Nephron (organoid): ENCODE data around the gene FAM20C.
A peak's percentile ranks its signal among the peaks of the same experiment; 100 is the strongest.

ENCODE experiments used
- H3K27ac Mint-ChIP-seq, 3 experiments: 2 replicates each; pipeline ENCODE4 v1.8.0; 2020; ENCODE audit warnings: mixed read lengths in 3 of 3, mild to moderate bottlenecking in 2 of 3, moderate library complexity in 1 of 3
- H3K27me3 Mint-ChIP-seq: 2 replicates; pipeline ENCODE4 v1.8.0; 2021; ENCODE audit warnings: low read depth, mild to moderate bottlenecking, moderate library complexity, mixed read lengths
- H3K36me3 Mint-ChIP-seq: 2 replicates; pipeline ENCODE4 v1.8.0; 2020; ENCODE audit warnings: low read depth, mixed read lengths
- H3K4me1 Mint-ChIP-seq: 2 replicates; pipeline ENCODE4 v1.8.0; 2020; ENCODE audit warnings: mixed read lengths
- H3K4me3 Mint-ChIP-seq, 3 experiments: 2 replicates each; pipeline ENCODE4 v1.8.0; 2020; ENCODE audit warnings: mild to moderate bottlenecking in 3 of 3, mixed read lengths in 3 of 3, moderate library complexity in 2 of 3
- H3K9me3 Mint-ChIP-seq: 2 replicates; pipeline ENCODE4 v1.8.0; 2020; ENCODE audit warnings: mixed read lengths
- CTCF ChIP-seq, 3 experiments: fragments of 200-600 bp; sonication (generic); IDR thresholded peaks; one replicate each; pipeline ENCODE4 v1.5.0; 2021; ENCODE audit warnings: antibody characterized with exemption in 3 of 3; ENCODE audit not compliant: unreplicated experiment in 3 of 3

Gene FAM20C

DNA sequence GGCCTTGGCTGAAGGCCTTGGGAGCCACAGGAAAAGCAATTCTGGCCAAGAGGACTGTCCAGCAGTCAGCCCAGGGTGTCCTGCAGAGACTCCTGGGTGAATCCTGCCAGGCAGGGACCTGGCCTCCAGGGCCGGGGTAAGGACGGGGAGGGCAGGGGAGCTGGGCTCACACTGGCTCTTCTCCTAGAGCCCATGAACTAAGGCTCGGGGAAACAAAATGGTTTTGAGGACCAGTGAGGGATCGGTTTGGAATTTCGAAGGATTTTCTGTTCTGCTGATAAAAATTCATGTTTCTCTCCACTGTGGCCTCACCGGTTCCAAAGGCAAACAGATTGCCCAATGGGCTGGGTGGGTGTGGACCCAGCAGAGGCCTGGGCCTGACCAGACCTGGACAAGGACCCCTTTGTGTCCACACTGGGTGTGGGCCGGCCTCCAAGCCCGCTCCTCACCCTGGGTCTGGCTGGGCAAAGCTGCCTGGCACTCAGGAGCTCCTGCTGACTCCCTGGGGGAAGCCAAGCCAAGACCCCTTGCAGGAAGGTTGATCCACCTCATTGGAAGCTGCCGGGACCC is 27.3 kb downstream of the FAM20C start:
- Mint-ChIP-seq H3K27ac (no peak overlapping the region), H3K9me3 (no peaks in the 10 kb centered on the region), H3K36me3 (peaks cover 14% of the 10 kb centered on the region), H3K4me3 (no peak overlapping the region), H3K27me3 (peaks cover 5% of the 10 kb centered on the region), H3K4me1 (peaks cover 29% of the 10 kb centered on the region)
- no peak for TF ChIP-seq CTCF (IDR thresholded peaks at IDR 0.05; ENCODE audit: unreplicated experiment in 3 of 3)

- peak; percentile 13 to 38 (median 22) for TF ChIP-seq CTCF (IDR thresholded peaks at IDR 0.05; ENCODE audit: unreplicated experiment in 3 of 3)
- Mint-ChIP-seq H3K36me3 (peaks cover 14% of the 10 kb centered on the region), H3K27ac (peak overlapping the region in 2 of 3 experiments; percentile 37 to 42), H3K4me3 (no peak overlapping the region), H3K9me3 (no peaks in the 10 kb centered on the region), H3K4me1 (peaks cover 29% of the 10 kb centered on the region), H3K27me3 (peaks cover 5% of the 10 kb centered on the region)
Measured at GRCh38 chr7:220151-220841, 27.9 kb downstream of the FAM20C start.

DNA sequence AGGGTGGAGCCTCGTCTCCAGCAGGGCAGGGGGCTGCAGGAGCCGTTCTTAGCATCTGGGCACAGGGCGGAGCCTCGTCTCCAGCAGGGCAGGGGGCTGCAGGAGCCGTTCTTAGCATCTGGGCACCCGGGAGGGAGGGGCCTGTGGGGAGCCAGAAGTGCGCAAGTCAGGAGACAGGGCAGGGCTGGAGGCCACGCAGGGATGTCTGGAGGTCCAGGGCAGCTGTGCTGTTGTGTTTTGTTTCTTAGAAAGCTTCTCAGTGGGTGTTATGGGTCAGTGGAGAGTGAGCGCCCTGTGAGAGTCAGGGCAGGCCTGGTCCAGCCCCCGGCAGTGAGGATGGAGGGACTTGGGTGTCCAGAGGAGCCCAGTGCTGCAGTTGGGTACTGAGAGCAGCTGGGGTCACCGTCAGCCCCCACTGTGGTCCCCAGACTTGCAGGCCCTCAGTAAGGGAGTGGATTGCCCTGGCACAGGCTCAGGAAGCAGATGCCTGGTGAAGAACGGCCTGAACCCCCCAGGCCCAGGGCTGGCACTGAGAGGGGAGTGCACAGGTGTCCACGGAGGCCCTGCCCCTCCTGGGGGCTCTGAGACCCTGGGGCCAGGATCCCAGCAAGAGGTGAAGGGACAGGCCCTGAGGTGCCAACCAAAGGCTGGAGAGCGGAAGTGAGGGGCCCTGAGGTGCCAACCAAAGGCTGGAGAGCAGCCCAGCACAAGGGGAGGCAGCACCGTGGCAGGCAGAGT is 29.8 kb downstream of the FAM20C start:
- Mint-ChIP-seq H3K4me3 (no peak overlapping the region), H3K27ac (peak overlapping the region in 2 of 3 experiments; percentile 35 to 55)
- TF ChIP-seq CTCF (IDR thresholded peaks at IDR 0.05; ENCODE audit: unreplicated experiment in 3 of 3): no peak

GRCh38 chr7:222716-223041 is 30.3 kb downstream of the FAM20C start:
- peaks cover 25% of the 10 kb centered on the region for H3K4me1 Mint-ChIP-seq
- H3K36me3 Mint-ChIP-seq: peaks cover 10% of the 10 kb centered on the region
- H3K27ac Mint-ChIP-seq: peak overlapping the region in 2 of 3 experiments; percentile 7 to 55
- no peak for TF ChIP-seq CTCF (IDR thresholded peaks at IDR 0.05; ENCODE audit: unreplicated experiment in 3 of 3)
- H3K9me3 Mint-ChIP-seq: no peaks in the 10 kb centered on the region
- H3K4me3 Mint-ChIP-seq: no peak overlapping the region
- H3K27me3 Mint-ChIP-seq: no peaks in the 10 kb centered on the region

More for the DNA sequence above, 29.8 kb downstream of the FAM20C start:
- no peaks in the 10 kb centered on the region for H3K27me3 Mint-ChIP-seq
- H3K9me3 Mint-ChIP-seq: no peaks in the 10 kb centered on the region
- peaks cover 24% of the 10 kb centered on the region for H3K4me1 Mint-ChIP-seq
- peaks cover 10% of the 10 kb centered on the region for H3K36me3 Mint-ChIP-seq

GRCh38 chr7:223118-223800 is 30.9 kb downstream of the FAM20C start:
- H3K4me1 Mint-ChIP-seq: peaks cover 27% of the 10 kb centered on the region
- H3K4me3 Mint-ChIP-seq: no peak overlapping the region
- H3K9me3 Mint-ChIP-seq: no peaks in the 10 kb centered on the region
- peaks cover 10% of the 10 kb centered on the region for H3K36me3 Mint-ChIP-seq
- no peak for TF ChIP-seq CTCF (IDR thresholded peaks at IDR 0.05; ENCODE audit: unreplicated experiment in 3 of 3)
- H3K27me3 Mint-ChIP-seq: no peaks in the 10 kb centered on the region
- H3K27ac Mint-ChIP-seq: peak overlapping the region in 2 of 3 experiments; percentile 7 to 55
